Endothelial cell of umbilical vein (primary cell): ENCODE data around the gene MIR17HG. TPM values are rescaled to one million over a fixed set of nuclear protein-coding genes. Genes with fewer than 3 reads are reported as not detected.

ENCODE experiments used
- BruUV-seq: library from RNA; stranded (reverse); fragments of 400-500 nt; replicated peaks from 2 replicates; lab custom pipeline; 2021; lab: Mats Ljungman, UMichigan
- CTCF ChIA-PET: fragments of 300-600, 350-600 bp; sonication (Branson Sonifier 250); formaldehyde crosslinking; loops from one replicate; lab custom pipeline; 2021; ENCODE audit warnings: antibody characterized with exemption, inconsistent platforms; lab: Charles Lee
- POLR2A ChIA-PET: fragments of 300-600, 350-600 bp; sonication (Branson Sonifier 250); formaldehyde crosslinking; loops from one replicate; lab custom pipeline; 2021; ENCODE audit warnings: antibody characterized with exemption, inconsistent platforms; lab: Charles Lee
- DNase-seq: peaks from one replicate; pipeline ENCODE4 v3.0.0-alpha.2; 2011; ENCODE audit warnings: low read depth, low spot score
- FAIRE-seq: peaks from 2 replicates; lab custom pipeline; 2011; peaks lifted over from hg19 to GRCh38; lab: Jason Lieb, UNC
- H2AFZ ChIP-seq: 2 replicates; pipeline ENCODE4 v1.6.0; 2012; ENCODE audit warnings: low read depth, low read length, control low read depth, inconsistent platforms
- H3K27ac ChIP-seq: 2 replicates; pipeline ENCODE4 v1.5.1; 2011; ENCODE audit warnings: low read depth, mild to moderate bottlenecking, control low read depth, low read length, moderate library complexity; ENCODE audit not compliant: insufficient read depth
- H3K27me3 ChIP-seq, 2 experiments: 2 replicates each; pipeline versions ENCODE4 v1.6.0 to v1.6.1; 2011; ENCODE audit warnings: low read length in 2 of 2, mixed read lengths in 1 of 2; ENCODE audit not compliant: control insufficient read depth in 2 of 2, insufficient read depth in 2 of 2
- H3K36me3 ChIP-seq, 2 experiments: 2 replicates in 1 of 2; 3 replicates in 1 of 2; pipeline ENCODE4 v1.5.1; 2011; ENCODE audit warnings: low read length in 2 of 2, mild to moderate bottlenecking in 1 of 2, moderate library complexity in 1 of 2; ENCODE audit not compliant: control insufficient read depth in 2 of 2, insufficient read depth in 2 of 2; ENCODE audit errors: extremely low read depth in 1 of 2
- H3K4me1 ChIP-seq: 3 replicates; pipeline ENCODE4 v1.5.1; 2011; ENCODE audit warnings: mild to moderate bottlenecking, low read length; ENCODE audit not compliant: control insufficient read depth, insufficient read depth; ENCODE audit errors: extremely low read depth
- H3K4me2 ChIP-seq: 2 replicates; pipeline ENCODE4 v1.6.1; 2011; ENCODE audit warnings: low read length, control low read depth, mixed read lengths; ENCODE audit not compliant: insufficient read depth
- H3K4me3 ChIP-seq, 3 experiments: fragments of 200-600 bp in 1 of 3; sonication (generic), shearing (Covaris generic) in 1 of 3; replicated peaks in 1 of 3; 2 replicates each; pipeline ENCODE4 v1.5.1; 2011 to 2016; ENCODE audit warnings: control low read depth in 3 of 3, low read length in 3 of 3, mild to moderate bottlenecking in 2 of 3, inconsistent platforms in 1 of 3, low read depth in 1 of 3, moderate library complexity in 1 of 3; ENCODE audit not compliant: insufficient read depth in 1 of 3
- H3K79me2 ChIP-seq: 2 replicates; pipeline ENCODE4 v1.6.0; 2012; ENCODE audit warnings: low read length, inconsistent platforms; ENCODE audit not compliant: control insufficient read depth, insufficient read depth
- H3K9ac ChIP-seq: replicated peaks from 2 replicates; pipeline ENCODE3; 2011; ENCODE audit warnings: low read length, control low read depth; ENCODE audit not compliant: insufficient read depth; ENCODE audit errors: extremely low read depth
- H3K9me1 ChIP-seq: replicated peaks from 3 replicates; pipeline ENCODE4 v1.6.0; 2011; ENCODE audit warnings: mild to moderate bottlenecking, low read length; ENCODE audit not compliant: control insufficient read depth, insufficient read depth; ENCODE audit errors: extremely low read depth
- H3K9me3 ChIP-seq: replicated peaks from 2 replicates; pipeline ENCODE4 v1.5.1; 2012; ENCODE audit warnings: low read length, inconsistent platforms; ENCODE audit not compliant: control insufficient read depth, insufficient read depth
- H4K20me1 ChIP-seq: replicated peaks from 2 replicates; pipeline ENCODE3; 2011; ENCODE audit warnings: mild to moderate bottlenecking, low read length; ENCODE audit not compliant: control insufficient read depth, insufficient read depth; ENCODE audit errors: extremely low read depth
- EZH2 ChIP-seq: IDR thresholded peaks from 2 replicates; pipeline ENCODE4 v1.6.1; 2012; ENCODE audit warnings: borderline replicate concordance, low read depth, mild to moderate bottlenecking, moderate library complexity, low read length, inconsistent platforms; ENCODE audit not compliant: severe bottlenecking
- FOS ChIP-seq: IDR thresholded peaks from 2 replicates; pipeline ENCODE4 v1.6.1; 2011; ENCODE audit warnings: mild to moderate bottlenecking, low read length, moderate library complexity, borderline replicate concordance; ENCODE audit not compliant: insufficient read depth
- GATA2 ChIP-seq: IDR thresholded peaks from 2 replicates; pipeline ENCODE4 v1.7.0; 2011; ENCODE audit warnings: low read depth, mild to moderate bottlenecking, moderate library complexity, mixed read lengths, low read length; ENCODE audit not compliant: insufficient read length, insufficient read depth
- JUN ChIP-seq: IDR thresholded peaks from 2 replicates; pipeline ENCODE4 v1.6.1; 2011; ENCODE audit warnings: borderline replicate concordance, low read depth; ENCODE audit not compliant: insufficient read length, insufficient read depth
- MAX ChIP-seq: IDR thresholded peaks from 2 replicates; pipeline ENCODE4 v1.6.1; 2011; ENCODE audit not compliant: insufficient read depth, insufficient read length
- MYC ChIP-seq: IDR thresholded peaks from one replicate; pipeline ENCODE4 v1.6.1; 2011; ENCODE audit warnings: mild to moderate bottlenecking, low read depth, low read length
- POLR2A ChIP-seq: IDR thresholded peaks from 2 replicates; pipeline ENCODE4 v1.6.1; 2012; ENCODE audit warnings: low read depth, mild to moderate bottlenecking, control low read depth, low read length
- POLR2AphosphoS5 ChIP-seq: IDR thresholded peaks from 2 replicates; pipeline ENCODE4 v1.6.1; 2012; ENCODE audit warnings: low read depth, mild to moderate bottlenecking, control low read depth, low read length, moderate library complexity; ENCODE audit not compliant: insufficient read depth
- dilution Hi-C: fragments of 300-500 bp; cut with MboI; formaldehyde crosslinking; loops from one replicate; pipeline ENCODE4 v1.15.0; 2019; ENCODE audit warnings: low sequenced_read_pairs; ENCODE audit not compliant: extremely low pct_ligation_motif_present
- intact Hi-C: fragments of 100-400 bp; cut with micrococcal nuclease; formaldehyde crosslinking; loops from one replicate; pipeline ENCODE4 v1.10.0; 2022
- polyA plus RNA-seq, 4 experiments: library from polyadenylated mRNA; depleted of rRNA in 3 of 4; stranded (reverse) in 3 of 4; unstranded in 1 of 4; fragments of >200 nt; gene quantifications; 2 replicates each; pipeline versions ENCODE4 v1.2.1 to v1.2.3, GENCODE V29; 2011 to 2012; ENCODE audit warnings: missing spikeins in 1 of 4
- total RNA-seq: library from RNA; stranded (reverse); gene quantifications from 2 replicates; pipeline ENCODE4 v1.2.3, GENCODE V29; 2021
- TF ChIP-seq, protein P1 (sequence below), 2 donors: IDR thresholded peaks; 1 replicate in 1 of 2; 2 replicates in 1 of 2; pipeline ENCODE4 v1.5.1; 2011; ENCODE audit warnings: low read length in 2 of 2, mild to moderate bottlenecking in 2 of 2, moderate library complexity in 2 of 2, control low read depth in 1 of 2, inconsistent platforms in 1 of 2, low read depth in 1 of 2; ENCODE audit not compliant: insufficient read depth in 1 of 2; ENCODE audit errors: extremely low read depth in 1 of 2

MIR17HG gene
- total and polyA plus RNA-seq, 2 donors (not counting 3 experiments of a cell fraction or from before 2014, with no cell fraction given): 1.8 to 9.5 TPM

DNA sequence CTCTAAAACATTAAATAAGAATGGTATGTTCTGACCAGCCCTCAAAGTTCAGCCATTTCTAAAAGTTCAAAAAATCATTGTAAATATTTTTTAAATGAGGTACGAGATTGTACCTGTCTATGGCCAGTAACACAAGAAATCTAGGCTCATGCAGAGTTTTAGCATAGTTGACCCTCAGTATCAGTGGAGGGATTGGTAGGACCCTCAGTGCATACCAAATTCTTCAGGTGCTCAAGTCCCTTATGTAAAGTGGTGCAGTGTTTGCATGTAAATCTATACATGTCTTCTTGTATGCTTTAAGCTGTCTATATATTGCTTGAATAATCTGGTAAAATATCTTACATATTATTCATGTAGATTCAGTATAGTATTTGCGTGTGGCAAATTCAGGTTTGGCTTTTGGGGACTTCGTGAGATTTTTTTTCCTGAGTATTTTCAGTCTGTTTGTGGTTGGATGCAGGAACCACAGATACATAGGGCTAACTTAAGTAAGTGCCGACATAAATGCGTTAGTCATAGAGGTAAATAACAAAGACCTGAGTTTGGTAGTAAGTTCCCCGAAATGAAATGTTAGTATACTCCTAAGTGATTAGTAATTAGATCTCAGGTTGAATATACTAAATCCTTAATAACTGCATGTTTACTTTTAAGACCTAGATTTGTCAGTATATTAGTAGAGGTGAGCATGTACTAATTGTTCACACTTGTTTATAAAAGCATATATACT is 7.8 kb downstream of the MIR17HG start:
- POLR2A ChIA-PET: no interaction called here
- Histone ChIP-seq H3K9me1 (peaks cover 2% of the 10 kb centered on the region), H3K9me3 (no peaks in the 10 kb centered on the region), H3K4me2 (no peak overlapping the region), H3K4me3 (no peak overlapping the region), H3K79me2 (peaks cover 30% of the 10 kb centered on the region), H3K36me3 (peaks cover 9 to 60% of the 10 kb centered on the region in 2 experiments), H3K9ac (no peak overlapping the region), H4K20me1 (peaks cover 19% of the 10 kb centered on the region), H3K4me1 (peaks cover 9% of the 10 kb centered on the region), H3K27ac (no peak overlapping the region), H2AFZ (no peak overlapping the region), H3K27me3 (no peaks in the 10 kb centered on the region)
- dilution Hi-C loops: no loop called here
- intact Hi-C loops: no loop called here
- BruUV-seq: no TSS peak
- TF ChIP-seq FOS: no peak
- TF ChIP-seq, protein P1, sequence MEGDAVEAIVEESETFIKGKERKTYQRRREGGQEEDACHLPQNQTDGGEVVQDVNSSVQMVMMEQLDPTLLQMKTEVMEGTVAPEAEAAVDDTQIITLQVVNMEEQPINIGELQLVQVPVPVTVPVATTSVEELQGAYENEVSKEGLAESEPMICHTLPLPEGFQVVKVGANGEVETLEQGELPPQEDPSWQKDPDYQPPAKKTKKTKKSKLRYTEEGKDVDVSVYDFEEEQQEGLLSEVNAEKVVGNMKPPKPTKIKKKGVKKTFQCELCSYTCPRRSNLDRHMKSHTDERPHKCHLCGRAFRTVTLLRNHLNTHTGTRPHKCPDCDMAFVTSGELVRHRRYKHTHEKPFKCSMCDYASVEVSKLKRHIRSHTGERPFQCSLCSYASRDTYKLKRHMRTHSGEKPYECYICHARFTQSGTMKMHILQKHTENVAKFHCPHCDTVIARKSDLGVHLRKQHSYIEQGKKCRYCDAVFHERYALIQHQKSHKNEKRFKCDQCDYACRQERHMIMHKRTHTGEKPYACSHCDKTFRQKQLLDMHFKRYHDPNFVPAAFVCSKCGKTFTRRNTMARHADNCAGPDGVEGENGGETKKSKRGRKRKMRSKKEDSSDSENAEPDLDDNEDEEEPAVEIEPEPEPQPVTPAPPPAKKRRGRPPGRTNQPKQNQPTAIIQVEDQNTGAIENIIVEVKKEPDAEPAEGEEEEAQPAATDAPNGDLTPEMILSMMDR (IDR thresholded peaks at IDR 0.05; ENCODE audit: extremely low read depth in 1 of 2, insufficient read depth in 1 of 2, low read depth in 1 of 2, low read length in 2 of 2): no peak
- TF ChIP-seq MAX: no peak
- TF ChIP-seq GATA2: no peak
- no peak for TF ChIP-seq JUN
- no peak for TF ChIP-seq POLR2A
- no peak for TF ChIP-seq EZH2
- TF ChIP-seq MYC: no peak
- no peak for TF ChIP-seq POLR2AphosphoS5
- FAIRE-seq (no peak), DNase-seq (no peak)
- CTCF ChIA-PET: no interaction called here
